HL-60 (cell line): ENCODE data around the gene CR1.
"Not testable (repeated sequence)": the region's sequence is repeated elsewhere in the genome, so short reads cannot be mapped to it uniquely, and the experiment has no call there.

Experiments used
- CTCF ChIP-seq: IDR thresholded peaks from one replicate; pipeline ENCODE4 v1.5.1; 2011; ENCODE audit warnings: low read length, control low read depth, inconsistent platforms; ENCODE audit not compliant: insufficient read depth
- POLR2AphosphoS5 ChIP-seq: IDR thresholded peaks from 2 replicates; pipeline ENCODE4 v1.6.1; 2012; ENCODE audit warnings: low read depth

GRCh38 chr1:207536263-207536662 is 40.3 kb downstream of the CR1 start:
- TF ChIP-seq POLR2AphosphoS5, CTCF: not testable (repeated sequence)
